IMR-90 (cell line): ENCODE measurements around the gene MSH3. TPM values are rescaled to one million over a fixed set of nuclear protein-coding genes. Genes with fewer than 3 reads are reported as not detected.
"Not testable (repeated sequence)": the region's sequence is repeated elsewhere in the genome, so short reads cannot be mapped to it uniquely, and the experiment has no call there.

ENCODE experiments used
- ATAC-seq: fragments of 200-7000 bp; cut with Tn5 transposase; 2 replicates; pipeline ENCODE4 v1.9.1; 2020; ENCODE audit warnings: low read depth, mild to moderate bottlenecking, moderate library complexity
- BruUV-seq: library from RNA; stranded (reverse); fragments of 400-500 nt; replicated peaks from 2 replicates; lab custom pipeline; 2021; lab: Mats Ljungman, UMichigan
- CTCF ChIA-PET: fragments of 300-600 bp; formaldehyde crosslinking; extraction: SDS; loops from one replicate; lab custom pipeline; 2021; ENCODE audit warnings: antibody characterized with exemption; lab: Yijun Ruan, JAX
- POLR2A ChIA-PET: fragments of 300-600 bp; sonication (Branson Sonifier 250); formaldehyde crosslinking; loops from one replicate; lab custom pipeline; 2022; ENCODE audit warnings: antibody characterized with exemption; ENCODE audit not compliant: unreplicated experiment; lab: Charles Lee
- DNase-seq: peaks from one replicate; pipeline ENCODE4 v3.0.0; 2013
- H2AFZ ChIP-seq: replicated peaks from 2 replicates; pipeline ENCODE3; 2013; ENCODE audit warnings: low read length, mild to moderate bottlenecking; ENCODE audit not compliant: poor library complexity
- H2AK5ac ChIP-seq: 2 replicates; pipeline ENCODE4 v1.6.1; 2013; ENCODE audit warnings: low read depth, low read length, inconsistent platforms
- H2AK9ac ChIP-seq: replicated peaks from 2 replicates; pipeline ENCODE3; 2013; ENCODE audit warnings: mild to moderate bottlenecking, low read depth, low read length, moderate library complexity; ENCODE audit not compliant: poor library complexity
- H2BK120ac ChIP-seq: 2 replicates; pipeline ENCODE4 v1.6.1; 2013; ENCODE audit warnings: low read depth, low read length, inconsistent platforms
- H2BK15ac ChIP-seq: 3 replicates; pipeline ENCODE4 v1.6.1; 2013; ENCODE audit warnings: low read depth, low read length, inconsistent platforms
- H2BK20ac ChIP-seq: 2 replicates; pipeline ENCODE4 v1.6.1; 2013; ENCODE audit warnings: low read depth, mild to moderate bottlenecking, inconsistent platforms, low read length, moderate library complexity
- H2BK5ac ChIP-seq: 2 replicates; pipeline ENCODE4 v1.6.1; 2013; ENCODE audit warnings: mild to moderate bottlenecking, low read depth, low read length, inconsistent platforms; ENCODE audit not compliant: poor library complexity, severe bottlenecking
- H3K14ac ChIP-seq: replicated peaks from 2 replicates; pipeline ENCODE4 v1.6.1; 2013; ENCODE audit warnings: low read depth, low read length, inconsistent platforms
- H3K18ac ChIP-seq: 2 replicates; pipeline ENCODE4 v1.6.1; 2013; ENCODE audit warnings: low read depth, low read length, control low read depth
- H3K23ac ChIP-seq: 2 replicates; pipeline ENCODE4 v1.6.1; 2013; ENCODE audit warnings: low read depth, low read length, inconsistent platforms
- H3K27ac ChIP-seq: 2 replicates; pipeline ENCODE4 v1.5.1; 2013; ENCODE audit warnings: mild to moderate bottlenecking, control low read depth, low read length; ENCODE audit not compliant: insufficient read depth
- H3K27me3 ChIP-seq: 2 replicates; pipeline ENCODE4 v1.6.1; 2013; ENCODE audit warnings: low read length; ENCODE audit not compliant: control insufficient read depth, insufficient read depth
- H3K36me3 ChIP-seq: 2 replicates; pipeline ENCODE4 v1.6.1; 2013; ENCODE audit warnings: low read length, mixed read lengths; ENCODE audit not compliant: control insufficient read depth, insufficient read depth
- H3K4ac ChIP-seq: 2 replicates; pipeline ENCODE4 v1.6.1; 2013; ENCODE audit warnings: low read depth, low read length, inconsistent platforms
- H3K4me1 ChIP-seq: 2 replicates; pipeline ENCODE4 v1.6.1; 2013; ENCODE audit warnings: low read length, mixed read lengths; ENCODE audit not compliant: control insufficient read depth, insufficient read depth
- H3K4me2 ChIP-seq: 2 replicates; pipeline ENCODE4 v1.6.1; 2013; ENCODE audit warnings: low read depth, mild to moderate bottlenecking, control low read depth, low read length, moderate library complexity
- H3K4me3 ChIP-seq: 2 replicates; pipeline ENCODE4 v1.5.1; 2013; ENCODE audit warnings: low read depth, mild to moderate bottlenecking, control low read depth, low read length, moderate library complexity; ENCODE audit not compliant: insufficient read depth
- H3K56ac ChIP-seq: 2 replicates; pipeline ENCODE4 v1.6.1; 2013; ENCODE audit warnings: low read length, inconsistent platforms; ENCODE audit not compliant: insufficient read depth; ENCODE audit errors: extremely low read depth
- H3K79me1 ChIP-seq, 2 experiments: 2 replicates each; pipeline ENCODE4 v1.6.1; 2013; ENCODE audit warnings: low read length in 2 of 2, inconsistent platforms in 1 of 2, low read depth in 1 of 2
- H3K9ac ChIP-seq: 2 replicates; pipeline ENCODE4 v1.6.1; 2013; ENCODE audit warnings: low read depth, low read length, control low read depth
- H3K9me1 ChIP-seq: 2 replicates; pipeline ENCODE4 v1.6.1; 2013; ENCODE audit warnings: low read length, inconsistent platforms; ENCODE audit not compliant: insufficient read depth
- H3K9me3 ChIP-seq: 2 replicates; pipeline ENCODE4 v1.6.1; 2013; ENCODE audit warnings: low read length; ENCODE audit not compliant: control insufficient read depth, insufficient read depth
- H4K20me1 ChIP-seq: 2 replicates; pipeline ENCODE4 v1.6.1; 2013; ENCODE audit warnings: low read length, inconsistent platforms; ENCODE audit not compliant: insufficient read depth
- H4K5ac ChIP-seq: 2 replicates; pipeline ENCODE4 v1.6.1; 2013; ENCODE audit warnings: mild to moderate bottlenecking, low read depth, low read length, control low read depth
- H4K8ac ChIP-seq, 2 experiments: 2 replicates each; pipeline ENCODE4 v1.6.1; 2013; ENCODE audit warnings: low read depth in 2 of 2, low read length in 2 of 2, control low read depth in 1 of 2, inconsistent platforms in 1 of 2
- H4K91ac ChIP-seq: 2 replicates; pipeline ENCODE4 v1.6.1; 2013; ENCODE audit warnings: low read depth, low read length, inconsistent platforms; ENCODE audit not compliant: insufficient read depth
- BHLHE40 ChIP-seq: fragments of 150-350 bp; IDR thresholded peaks from 2 replicates; pipeline ENCODE4 v1.6.1; 2016; ENCODE audit warnings: mild to moderate bottlenecking, low read depth, low read length
- RFX5 ChIP-seq: IDR thresholded peaks from 2 replicates; pipeline ENCODE4 v1.8.0; 2012; ENCODE audit warnings: low read depth, mild to moderate bottlenecking, low read length, moderate library complexity
- WGBS, 2 experiments: methylation state at CpG; one replicate each; pipeline versions ENCODE4 v1.1.5 to v1.1.7; 2013; ENCODE audit warnings: missing lambda C conversion rate in 2 of 2; ENCODE audit not compliant: insufficient read length in 1 of 2; ENCODE audit errors: extremely low coverage in 2 of 2; 5-methylcytosine and 5-hydroxymethylcytosine counted together
- dilution Hi-C: fragments of 300-500 bp; cut with HindIII; formaldehyde crosslinking; loops from one replicate; pipeline ENCODE4 v1.14.3; 2018; ENCODE audit warnings: low sequenced_read_pairs; ENCODE audit not compliant: unreplicated experiment
- in situ Hi-C: fragments of 300-500 bp; cut with MboI; formaldehyde crosslinking; loops from 3 replicates; pipeline ENCODE4 v1.14.3; 2019; ENCODE audit warnings: low sequenced_read_pairs, inconsistent platforms, mixed read lengths
- intact Hi-C: fragments of 100-400 bp; cut with micrococcal nuclease; formaldehyde crosslinking; loops from 2 replicates; pipeline ENCODE4 v1.10.0; 2022
- polyA plus RNA-seq, 3 experiments: library from polyadenylated mRNA; depleted of rRNA; stranded (reverse); fragments of >200 nt; gene quantifications; 2 replicates each; pipeline ENCODE4 v1.2.3, GENCODE V29; 2012; ENCODE audit warnings: low replicate concordance in 1 of 3
- total RNA-seq: library from RNA; depleted of rRNA; stranded (reverse); fragments of >200 nt; gene quantifications from 2 replicates; pipeline ENCODE4 v1.2.3, GENCODE V29; 2012

Gene MSH3
- total and polyA plus RNA-seq, 2 of the 4 experiments (the other 2 are of a cell fraction) = 4.6 to 13.3 TPM

GRCh38 chr5:80837679-80838078 lies 183.2 kb downstream of the MSH3 start:
- ATAC-seq = no peak
- BruUV-seq = no TSS peak
- no peak overlapping the region for H4K91ac ChIP-seq

GRCh38 chr5:80841026-80841797 lies 186.8 kb downstream of the MSH3 start:
- intact Hi-C loops, H4K8ac ChIP-seq, H3K9me1 ChIP-seq, H3K36me3 ChIP-seq, H3K18ac ChIP-seq, H3K27ac ChIP-seq, H2BK15ac ChIP-seq, POLR2A ChIA-PET, H2AK5ac ChIP-seq, H4K91ac ChIP-seq, DNase-seq, H2BK120ac ChIP-seq, dilution Hi-C loops, H3K9me3 ChIP-seq, H3K4me3 ChIP-seq, H3K4me2 ChIP-seq, H4K5ac ChIP-seq, H2AFZ ChIP-seq, CTCF ChIA-PET, H3K56ac ChIP-seq, H2BK20ac ChIP-seq, H3K27me3 ChIP-seq, H3K4me1 ChIP-seq, ATAC-seq, H3K23ac ChIP-seq, H2BK5ac ChIP-seq, H4K20me1 ChIP-seq, in situ Hi-C loops, H3K79me1 ChIP-seq, H3K9ac ChIP-seq, H2AK9ac ChIP-seq, H3K14ac ChIP-seq, BruUV-seq, H3K4ac ChIP-seq: not testable (repeated sequence)
- WGBS, 2 experiments = no CpG with 5 or more reads among the region's 6 CpGs

More at GRCh38 chr5:80837679-80838078, 183.2 kb downstream of the MSH3 start:
- dilution Hi-C loops = no loop called here
- Histone ChIP-seq H3K9ac (no peak overlapping the region), H3K79me1 (no peaks in the 10 kb centered on the region), H2AK9ac (no peak overlapping the region), H2BK15ac (no peak overlapping the region), H2AFZ (no peak overlapping the region), H3K9me1 (no peaks in the 10 kb centered on the region; the same call in 1 of the 2 replicates), H3K4me2 (no peak overlapping the region), H3K56ac (no peak overlapping the region), H3K4me3 (no peak overlapping the region), H3K27me3 (no peaks in the 10 kb centered on the region), H3K18ac (no peak overlapping the region), H4K20me1 (no peaks in the 10 kb centered on the region), H4K5ac (no peak overlapping the region), H3K27ac (no peak overlapping the region), H2BK20ac (no peak overlapping the region), H4K8ac (no peak overlapping the region), H3K4me1 (no peaks in the 10 kb centered on the region), H3K4ac (no peak overlapping the region), H3K23ac (no peak overlapping the region), H2AK5ac (no peak overlapping the region), H3K9me3 (no peaks in the 10 kb centered on the region), H2BK5ac (no peak overlapping the region), H3K36me3 (no peaks in the 10 kb centered on the region), H2BK120ac (no peak overlapping the region), H3K14ac (no peak overlapping the region)
- POLR2A ChIA-PET = no interaction called here
- in situ Hi-C loops = no loop called here
- intact Hi-C loops = no loop called here
- DNase-seq = no peak
- CTCF ChIA-PET = no interaction called here
- TF ChIP-seq RFX5 (no peak), BHLHE40 (no peak)
